ENCODE measurements around the gene VAC14.

VAC14 gene

DNA sequence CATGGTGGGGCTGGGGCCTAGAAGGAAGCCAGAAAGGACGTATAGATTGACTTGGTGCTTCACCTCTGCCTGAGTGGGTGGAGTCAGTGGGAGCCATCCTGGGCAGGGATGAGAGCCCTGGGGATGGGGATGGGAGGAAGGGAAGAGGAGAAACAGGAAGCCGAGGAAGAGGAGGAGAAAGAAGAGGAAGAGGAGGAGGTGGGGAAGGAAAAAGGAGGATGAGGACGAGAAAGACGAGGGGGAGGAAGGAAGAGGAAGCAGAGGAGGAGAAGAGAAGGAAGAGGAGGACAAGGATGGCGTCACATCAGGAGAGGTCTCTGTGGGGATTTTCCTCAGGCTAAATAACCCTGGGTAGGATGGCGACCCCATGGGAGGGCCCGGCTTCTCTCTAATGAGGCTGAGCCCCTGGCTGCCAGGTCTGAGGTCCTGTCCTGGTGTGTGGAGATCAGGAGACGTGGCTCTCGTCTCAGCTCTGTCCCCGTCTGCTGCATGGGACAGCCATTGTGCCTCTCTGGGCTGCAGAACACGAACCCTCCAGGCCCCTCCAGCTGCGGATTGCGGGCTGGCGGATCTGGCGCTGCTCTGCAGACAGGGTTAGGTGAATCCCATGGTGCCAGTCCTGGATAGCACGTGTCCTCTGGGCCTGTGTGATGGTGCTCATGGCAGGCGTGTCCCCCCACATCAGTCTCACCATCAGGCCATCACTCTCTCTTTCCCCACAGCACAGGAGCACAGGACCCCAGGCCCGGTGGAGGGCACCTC is 79.6 kb downstream of the VAC14 start:
- no peak for DNase-seq

DNA sequence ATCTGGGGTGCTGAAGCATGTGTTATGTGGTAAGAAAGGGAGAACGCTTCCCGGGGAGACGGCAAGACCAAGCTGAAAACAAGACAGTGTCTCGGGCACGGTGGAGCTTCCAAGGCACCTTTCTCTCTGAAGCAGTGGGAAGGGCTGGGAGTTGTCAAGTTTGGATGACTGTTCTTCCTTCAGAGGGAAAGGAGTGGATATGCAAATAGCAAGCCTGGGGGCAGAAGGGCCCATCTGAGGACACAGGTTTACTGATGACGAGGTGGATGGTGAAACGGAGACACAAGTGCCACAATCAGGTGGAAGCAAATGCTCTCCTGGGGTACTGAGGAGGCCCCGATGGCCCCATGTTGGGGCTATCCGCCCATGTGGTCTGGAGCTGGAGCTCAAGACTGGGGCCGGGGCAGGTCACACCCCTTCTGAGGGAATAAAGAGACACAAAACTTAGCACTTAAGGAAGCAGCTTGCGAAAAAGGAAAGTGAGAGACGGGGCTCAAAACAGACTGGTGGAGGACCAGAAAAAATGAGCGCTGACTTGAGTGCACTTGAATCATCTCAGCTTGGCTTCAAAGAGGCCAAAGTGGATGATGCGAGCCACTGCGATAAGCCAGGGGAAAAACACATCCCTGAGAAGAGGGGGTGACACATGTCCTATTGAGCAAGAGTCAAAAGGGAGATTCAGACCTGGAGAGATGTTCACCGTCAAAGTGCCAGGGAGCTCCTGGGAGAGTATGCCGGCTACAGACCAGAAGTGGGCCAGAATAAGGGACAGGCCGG is 80.3 kb downstream of the VAC14 start:
- DNase-seq: no peak

- no peak for DNase-seq
Observed at GRCh38 chr16:70717065-70717464, 83.9 kb downstream of the VAC14 start.

DNA sequence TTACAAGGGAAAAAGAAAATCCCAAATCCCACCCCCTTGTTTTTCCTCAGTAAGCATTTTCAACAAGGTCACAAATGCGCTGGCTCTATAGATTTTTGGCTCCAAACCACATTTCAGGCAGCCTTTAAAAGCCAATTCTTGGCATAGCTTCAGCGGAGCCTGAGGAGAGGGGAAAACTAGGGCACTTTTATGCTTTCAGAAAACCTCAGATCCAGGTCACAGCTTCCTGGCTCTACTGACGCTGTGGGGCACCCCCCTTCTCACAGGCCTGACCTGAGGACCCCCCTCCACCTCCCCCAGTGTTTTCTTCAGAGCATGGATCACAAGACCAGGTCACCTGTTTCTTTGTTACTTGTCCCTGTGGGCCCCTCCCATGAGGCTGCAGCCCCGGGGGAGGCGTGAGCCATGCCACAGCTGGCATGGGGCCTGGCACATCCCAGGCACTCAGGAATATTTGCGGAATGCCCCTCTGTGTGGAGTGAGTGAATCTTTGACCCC is 85.0 kb downstream of the VAC14 start:
- DNase-seq: peak; percentile 67

DNA sequence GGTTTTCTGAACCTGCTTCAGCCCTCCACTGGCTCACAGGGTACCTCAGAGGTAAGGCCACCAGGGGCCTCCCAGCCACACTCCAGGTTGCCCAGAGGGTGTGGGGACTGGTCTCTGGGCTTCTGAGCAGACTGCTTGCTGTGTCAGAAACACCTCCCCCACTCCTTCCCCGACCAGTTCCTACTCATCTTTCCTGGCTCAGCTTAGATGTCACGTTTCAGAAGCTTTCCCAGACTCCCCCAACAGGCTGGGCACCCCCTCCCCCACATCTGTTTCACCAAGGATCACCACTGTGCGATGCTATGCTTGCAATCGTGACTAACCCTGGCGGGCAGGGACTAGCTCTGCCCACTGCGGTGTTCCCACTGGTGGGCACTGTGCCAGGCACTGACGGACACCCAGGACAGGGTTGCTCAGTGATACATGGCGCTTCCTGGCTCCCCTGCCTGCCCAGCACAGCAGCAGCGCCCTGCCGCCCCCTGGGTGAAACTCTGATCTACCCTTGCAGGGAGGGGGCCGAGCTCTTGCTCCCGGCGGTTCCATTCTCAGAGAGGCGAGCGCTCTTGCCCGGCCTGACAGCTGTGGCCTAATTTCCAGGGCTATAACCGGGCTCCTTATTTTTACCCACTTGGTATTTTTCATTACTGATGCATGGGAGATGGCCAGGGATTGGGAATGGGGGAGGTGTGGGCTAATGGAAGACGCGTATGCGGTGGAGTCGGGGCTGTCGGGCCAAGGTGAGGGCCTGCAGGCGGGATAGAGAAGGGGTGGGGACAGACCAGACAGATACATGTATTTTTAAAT is 85.7 kb downstream of the VAC14 start:
- peak; percentile 93 for DNase-seq

DNA sequence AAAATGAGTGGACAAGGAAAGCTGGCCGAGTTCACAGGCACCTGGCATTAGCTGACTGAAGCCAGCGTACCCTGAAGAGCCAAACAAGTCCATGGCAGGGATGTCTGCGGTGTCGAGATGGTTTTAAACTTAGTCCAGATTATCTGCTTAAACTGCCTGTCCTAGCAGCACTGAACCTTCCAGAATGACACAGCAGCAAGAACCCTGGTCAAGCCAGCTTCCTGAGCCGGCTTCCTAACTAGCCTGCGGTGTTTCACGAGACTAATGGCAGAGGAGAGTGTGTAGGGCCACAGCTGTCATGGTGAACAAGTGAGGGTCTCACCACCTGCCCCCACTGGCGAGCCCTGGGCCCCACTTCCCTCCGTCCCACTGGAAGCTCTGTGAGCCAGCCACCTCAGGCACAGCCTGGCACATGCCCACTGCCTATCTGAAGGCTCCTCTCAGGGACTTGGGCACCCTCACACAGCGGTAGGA is 86.3 kb downstream of the VAC14 start:
- DNase-seq: no peak

- no peak for DNase-seq
Observed at GRCh38 chr16:70713824-70714223, 87.1 kb downstream of the VAC14 start.

- DNase-seq: no peak
Observed at GRCh38 chr16:70713342-70713741, 87.6 kb downstream of the VAC14 start.

- no peak for DNase-seq
Observed at GRCh38 chr16:70712942-70713341, 88.0 kb downstream of the VAC14 start.

- DNase-seq: no peak
Observed at GRCh38 chr16:70712359-70712758, 88.6 kb downstream of the VAC14 start.

DNA sequence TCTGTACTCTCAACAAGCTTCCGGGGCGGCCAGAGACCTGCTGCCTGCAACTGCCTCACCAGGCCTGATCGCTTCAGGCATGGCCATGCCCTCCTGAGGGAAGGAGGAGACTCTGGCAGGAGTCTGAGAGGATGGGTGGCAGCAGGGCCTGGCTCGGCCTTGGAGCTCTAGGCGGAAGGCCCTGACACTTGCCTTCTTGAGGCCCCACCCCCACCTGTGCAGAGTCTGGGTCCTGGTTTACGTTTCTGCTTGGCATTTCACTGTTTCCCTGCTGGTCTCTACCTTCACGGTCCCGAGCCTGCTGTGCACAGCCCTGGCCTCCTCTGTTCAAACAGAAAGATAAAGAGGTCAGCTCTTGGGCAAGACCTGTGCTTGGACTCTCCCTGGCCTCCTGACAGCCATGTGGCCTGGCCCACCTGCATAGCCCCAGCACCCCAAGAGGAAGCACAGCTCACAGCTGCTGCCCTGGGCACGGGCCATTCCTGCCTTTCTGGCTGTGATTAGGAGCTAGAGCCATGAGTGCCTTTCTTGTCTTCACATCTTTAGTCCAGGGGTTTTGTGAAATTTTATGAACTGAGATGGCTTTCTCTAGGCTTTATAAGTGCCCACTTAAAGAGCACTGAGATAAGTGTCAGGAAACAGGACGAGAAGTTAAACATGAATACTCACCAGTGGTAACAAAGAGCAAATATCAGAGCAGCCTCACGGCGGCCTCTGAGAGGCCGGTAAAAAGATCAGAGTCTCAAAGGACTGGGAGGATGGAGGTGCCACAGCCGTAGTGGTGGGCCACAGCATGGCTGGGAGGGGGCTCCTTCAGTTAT is 89.5 kb downstream of the VAC14 start:
- DNase-seq: no peak

GRCh38 chr16:70710422-70711210 is 90.3 kb downstream of the VAC14 start:
- no peak for DNase-seq

GRCh38 chr16:70709942-70710341 is 91.0 kb downstream of the VAC14 start:
- no peak for DNase-seq

DNA sequence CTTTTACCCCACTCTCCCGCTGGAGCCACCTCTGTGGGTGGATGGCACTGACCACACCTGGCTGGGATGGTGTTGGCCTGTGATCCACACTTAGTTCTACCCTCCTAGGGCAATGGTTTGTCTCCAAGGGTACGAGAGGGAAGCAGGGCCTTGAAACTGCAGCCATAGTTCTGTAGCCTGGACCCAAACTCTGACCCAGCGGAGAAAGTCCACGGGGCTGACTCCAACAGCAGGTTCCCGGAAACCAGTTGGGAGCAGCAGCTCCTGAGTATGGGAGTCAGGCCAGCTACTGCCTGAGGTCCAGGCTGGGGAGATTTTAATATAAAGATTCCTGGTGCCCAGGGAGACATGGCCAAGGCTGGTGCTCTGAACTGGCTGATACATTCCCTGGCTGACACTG is 91.5 kb downstream of the VAC14 start:
- DNase-seq: no peak

DNA sequence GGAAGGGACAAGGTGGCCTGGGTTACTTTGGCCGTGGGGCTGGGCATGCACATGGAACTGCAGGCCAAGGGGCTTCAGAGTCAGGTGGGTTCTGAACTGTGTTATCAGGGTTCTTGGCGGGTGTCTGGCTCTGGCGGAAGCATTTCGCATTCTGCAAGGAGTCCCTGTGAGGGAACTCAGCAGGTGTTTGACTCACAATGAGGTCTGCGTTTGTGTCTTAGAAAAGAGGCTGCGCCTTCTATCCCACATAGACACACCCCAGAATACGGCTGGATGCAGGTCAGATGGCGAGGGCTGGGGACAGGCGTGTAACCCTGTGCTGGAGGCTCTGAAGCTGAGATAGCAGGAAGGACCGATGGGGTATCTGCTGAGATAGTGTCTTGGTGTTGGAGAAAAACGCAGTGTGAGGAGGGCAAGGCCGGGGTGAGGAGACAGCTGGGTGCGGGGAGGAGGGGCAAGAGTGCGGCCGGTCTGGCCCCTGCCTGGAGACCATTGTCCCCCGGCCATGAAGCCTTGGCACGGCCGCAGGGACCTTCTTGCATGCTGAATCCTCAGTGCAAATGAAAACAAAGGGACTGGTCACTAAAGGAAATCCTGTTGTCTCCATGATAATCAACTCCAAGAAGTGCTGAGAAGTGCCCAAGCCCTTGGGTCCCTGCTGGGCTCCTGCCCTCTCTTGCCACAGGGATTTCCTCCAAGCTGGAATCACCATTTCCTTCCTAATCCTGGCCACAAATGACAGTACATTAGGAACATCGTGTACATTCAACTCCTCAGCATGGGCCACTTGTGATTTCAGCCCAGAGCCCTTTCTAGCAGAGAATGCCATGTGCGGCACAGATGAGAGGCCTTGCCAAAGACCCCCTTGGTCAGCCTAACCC is 92.4 kb downstream of the VAC14 start:
- no peak for DNase-seq

GRCh38 chr16:70706948-70707465 is 94.0 kb downstream of the VAC14 start:
- no peak for DNase-seq

DNA sequence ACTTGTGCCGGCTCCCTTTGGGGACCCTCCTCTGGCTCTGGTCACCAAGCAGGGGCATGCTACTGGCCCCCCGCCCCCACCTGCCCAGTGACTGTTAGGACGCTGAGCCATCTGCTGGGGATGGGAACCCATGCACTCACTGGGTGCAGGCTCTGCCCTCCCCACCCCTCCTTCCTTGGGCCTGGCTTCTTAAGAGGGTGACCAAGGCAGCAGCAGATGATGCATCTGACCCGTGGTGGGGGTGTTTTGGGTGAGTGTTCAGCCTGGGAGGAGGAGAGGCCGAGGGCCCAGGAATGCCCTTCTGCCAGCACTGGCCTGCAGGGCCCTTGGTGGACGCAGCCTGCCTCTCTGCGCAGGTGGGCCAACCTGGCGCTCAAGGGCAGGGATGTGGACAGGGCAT is 95.9 kb downstream of the VAC14 start:
- DNase-seq: no peak

DNA sequence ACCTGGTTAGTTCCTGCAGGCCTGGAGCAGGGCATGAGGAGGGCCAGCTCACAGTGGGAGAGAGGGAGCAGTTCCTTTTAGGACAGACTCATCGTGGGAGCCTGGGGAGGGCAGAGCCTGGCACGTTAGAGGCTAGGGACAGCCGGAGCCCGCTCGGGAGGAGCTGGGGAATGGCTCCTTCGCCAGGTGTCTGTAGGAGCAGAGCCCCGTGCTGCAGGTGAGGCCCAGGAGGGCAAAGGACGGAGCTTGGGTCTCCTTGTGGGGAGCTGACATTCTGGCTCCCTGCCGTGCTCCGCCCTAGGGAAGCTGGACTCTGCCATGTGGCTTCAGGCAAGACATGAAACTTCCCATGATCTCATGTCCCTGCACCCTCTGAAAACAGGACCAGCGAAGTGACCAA is 96.4 kb downstream of the VAC14 start:
- DNase-seq: no peak

DNA sequence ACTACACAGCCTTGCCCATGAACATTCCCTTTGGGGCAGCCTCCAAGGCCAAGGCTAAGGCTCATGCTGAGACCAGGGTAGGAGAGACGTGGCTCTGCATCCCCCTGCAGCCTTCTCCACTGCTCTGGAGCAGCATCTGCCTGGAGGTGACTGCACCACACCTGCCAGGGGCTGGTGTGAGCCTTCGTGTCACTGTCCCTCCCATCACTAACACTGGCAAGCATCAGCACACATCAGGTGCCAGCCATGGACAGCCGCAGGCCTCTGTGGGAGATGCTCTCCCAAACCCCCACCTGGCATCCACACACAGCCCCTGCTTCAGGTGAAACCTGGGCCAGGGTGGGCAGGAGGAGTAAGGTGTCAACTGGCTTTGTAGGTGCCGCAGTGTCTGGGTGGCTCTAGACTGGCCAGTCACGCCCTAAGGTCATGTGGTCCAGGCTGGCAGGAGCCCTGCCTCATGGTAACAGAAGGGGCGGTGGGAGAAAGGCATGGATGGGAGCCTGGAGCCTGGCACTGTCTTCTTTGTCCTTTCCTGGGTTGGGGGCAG is 97.0 kb downstream of the VAC14 start:
- DNase-seq: no peak
